ENCODE measurements around the gene DDX55.
"Not testable (repeated sequence)": the region's sequence is repeated elsewhere in the genome, so short reads cannot be mapped to it uniquely, and the experiment has no call there.

DDX55 gene

GRCh38 chr12:123576611-123577010 is 25.3 kb upstream of the DDX55 start:
- no peak overlapping the region for H3K27ac ChIP-seq
- H3K4me3 ChIP-seq, result no peak overlapping the region
- DNase-seq (ENCODE audit: low spot score), result no peak
- TF ChIP-seq CTCF (IDR thresholded peaks at IDR 0.05), result no peak

GRCh38 chr12:123578243-123578642 is 23.7 kb upstream of the DDX55 start:
- Histone ChIP-seq H3K4me3 (no peak overlapping the region), H3K27ac (no peak overlapping the region)
- DNase-seq (ENCODE audit: low spot score), result no peak
- no peak for TF ChIP-seq CTCF (IDR thresholded peaks at IDR 0.05)

GRCh38 chr12:123578829-123579228 is 23.1 kb upstream of the DDX55 start:
- DNase-seq (ENCODE audit: low spot score), result not testable (repeated sequence)

GRCh38 chr12:123580772-123581171 is 21.1 kb upstream of the DDX55 start:
- TF ChIP-seq CTCF (IDR thresholded peaks at IDR 0.05), result no peak
- Histone ChIP-seq H3K27ac (no peak overlapping the region), H3K4me3 (no peak overlapping the region)
- no peak for DNase-seq (ENCODE audit: low spot score)

More at GRCh38 chr12:123578829-123579228, 23.1 kb upstream of the DDX55 start:
- H3K27ac ChIP-seq, H3K4me3 ChIP-seq: not testable (repeated sequence)

GRCh38 chr12:123591702-123592481 is 10.0 kb upstream of the DDX55 start:
- Histone ChIP-seq H3K4me3 (no peak overlapping the region), H3K27ac (no peak overlapping the region)
- no peak for TF ChIP-seq CTCF (IDR thresholded peaks at IDR 0.05)
- DNase-seq (ENCODE audit: low spot score), result no peak

- no peak overlapping the region for H3K27ac ChIP-seq
- no peak overlapping the region for H3K4me3 ChIP-seq
- no peak for DNase-seq (ENCODE audit: low spot score)
- TF ChIP-seq CTCF (IDR thresholded peaks at IDR 0.05), result no peak
Observed at GRCh38 chr12:123595729-123596128, 6.2 kb upstream of the DDX55 start.

GRCh38 chr12:123597100-123597499 is 4.8 kb upstream of the DDX55 start:
- Histone ChIP-seq H3K27ac (no peak overlapping the region), H3K4me3 (no peak overlapping the region)
- no peak for TF ChIP-seq CTCF (IDR thresholded peaks at IDR 0.05)
- DNase-seq (ENCODE audit: low spot score), result no peak
